Type B pancreatic cell (in vitro differentiated cells): ENCODE data around the gene OSMR. TPM values are rescaled to one million over a fixed set of nuclear protein-coding genes. Genes with fewer than 3 reads are reported as not detected.

ENCODE experiments used
- DNase-seq: peaks from one replicate; pipeline ENCODE4 v3.0.0; 2021; ENCODE audit warnings: mixed read lengths; ENCODE audit not compliant: unreplicated experiment; ENCODE audit errors: extremely low spot score
- H3K27ac Mint-ChIP-seq: 2 replicates; pipeline ENCODE4 v1.8.0; 2021; ENCODE audit warnings: mild to moderate bottlenecking, mixed read lengths
- H3K27me3 Mint-ChIP-seq: 2 replicates; pipeline ENCODE4 v1.8.0; 2021; ENCODE audit warnings: mixed read lengths
- H3K36me3 Mint-ChIP-seq: 2 replicates; pipeline ENCODE4 v1.8.0; 2021; ENCODE audit warnings: mixed read lengths
- H3K4me1 Mint-ChIP-seq: one replicate; pipeline ENCODE4 v1.8.0; 2021; ENCODE audit warnings: mixed read lengths; ENCODE audit not compliant: unreplicated experiment
- H3K4me3 Mint-ChIP-seq: 2 replicates; pipeline ENCODE4 v1.8.0; 2021; ENCODE audit warnings: mild to moderate bottlenecking, mixed read lengths
- H3K9me3 Mint-ChIP-seq: 2 replicates; pipeline ENCODE4 v1.8.0; 2021; ENCODE audit warnings: mixed read lengths
- long read RNA-seq: library from polyadenylated mRNA; unstranded; transcript quantifications from one replicate; pipeline ENCODE4 v2.0.0, GENCODE V29; 2020
- total RNA-seq: library from RNA; stranded (reverse); gene quantifications from 2 replicates; pipeline ENCODE4 v1.2.1, GENCODE V29; 2021; ENCODE audit warnings: low replicate concordance
- TF ChIP-seq, protein P1 (sequence below): fragments of 200-600 bp; sonication (generic); conservative IDR thresholded peaks from 2 replicates; pipeline ENCODE4 v1.5.0; 2021; ENCODE audit warnings: antibody characterized with exemption, mild to moderate bottlenecking

OSMR gene
- total RNA-seq = 1.3 and 1.6 TPM in 2 replicates
- long read RNA-seq, partial matches to known transcripts = 0 of 2 reads
- long read RNA-seq, other reads (novel, unspliced or antisense) = 2 of 2 reads

DNA sequence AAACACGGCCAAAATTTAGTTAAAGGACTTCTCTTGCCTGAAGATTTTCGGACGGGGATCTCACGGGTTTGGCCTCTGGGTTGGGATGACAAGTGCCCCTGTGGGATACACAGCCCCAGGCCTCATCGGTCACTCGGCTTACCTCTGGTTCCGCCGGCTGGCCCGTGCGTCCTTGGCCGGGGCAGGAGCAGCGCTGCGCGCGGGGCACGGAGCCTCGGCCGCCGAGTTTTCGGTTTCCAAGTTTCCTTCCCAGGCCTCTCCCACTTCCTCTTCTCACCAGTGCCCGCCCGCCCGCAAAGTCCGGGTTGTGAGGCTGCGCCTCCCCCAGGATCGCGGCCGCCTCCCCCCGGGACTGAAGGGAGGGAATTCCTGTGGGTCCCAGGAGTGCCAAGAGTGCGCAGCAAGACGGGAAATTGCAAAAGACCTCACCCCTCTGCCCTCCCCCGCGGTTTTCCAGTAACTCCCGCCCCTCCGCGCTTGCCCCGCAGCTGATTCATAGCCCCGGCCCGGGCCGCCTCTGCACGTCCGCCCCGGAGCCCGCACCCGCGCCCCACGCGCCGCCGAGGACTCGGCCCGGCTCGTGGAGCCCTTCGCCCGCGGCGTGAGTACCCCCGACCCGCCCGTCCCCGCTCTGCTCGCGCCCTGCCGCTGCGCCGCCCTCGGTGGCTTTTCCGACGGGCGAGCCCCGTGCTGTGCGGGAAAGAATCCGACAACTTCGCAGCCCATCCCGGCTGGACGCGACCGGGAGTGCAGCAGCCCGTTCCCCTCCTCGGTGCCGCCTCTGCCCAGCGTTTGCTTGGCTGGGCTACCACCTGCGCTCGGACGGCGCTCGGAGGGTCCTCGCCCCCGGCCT lies at the start of gene OSMR:
Gene OSMR, plus strand, starts transcription at position 487 of the 853 bp plus-strand sequence. CDS start 23,033 bp downstream, outside the sequence.
- no peak for DNase-seq
- Mint-ChIP-seq H3K27ac (peak within 1 kb of the TSS; percentile 57), H3K27me3 (peaks cover 65% of the 10 kb centered on the region)

DNA sequence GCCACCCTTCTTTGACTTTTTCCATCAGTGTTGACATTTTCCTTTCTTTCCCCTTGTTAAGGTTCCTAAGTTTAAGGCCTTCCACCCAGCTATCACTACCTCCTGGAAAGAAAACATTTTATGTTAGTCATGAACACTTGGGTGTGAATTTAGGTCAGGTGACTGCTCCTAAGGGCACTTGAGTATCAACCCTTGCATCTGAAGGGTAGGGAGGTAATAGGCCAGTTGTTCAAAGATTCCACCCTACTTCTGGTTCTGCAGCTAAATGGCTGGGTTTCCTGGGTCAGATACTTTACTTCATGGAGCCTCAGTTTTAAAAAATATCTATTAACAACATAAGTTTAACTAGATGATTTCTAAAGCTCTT lies 49.1 kb upstream of the OSMR start:
- Mint-ChIP-seq H3K27me3 (peaks cover 3% of the 10 kb centered on the region), H3K36me3 (no peaks in the 10 kb centered on the region), H3K9me3 (no peaks in the 10 kb centered on the region), H3K27ac (no peak overlapping the region), H3K4me3 (no peak overlapping the region), H3K4me1 (no peaks in the 10 kb centered on the region)
- TF ChIP-seq, protein P1, sequence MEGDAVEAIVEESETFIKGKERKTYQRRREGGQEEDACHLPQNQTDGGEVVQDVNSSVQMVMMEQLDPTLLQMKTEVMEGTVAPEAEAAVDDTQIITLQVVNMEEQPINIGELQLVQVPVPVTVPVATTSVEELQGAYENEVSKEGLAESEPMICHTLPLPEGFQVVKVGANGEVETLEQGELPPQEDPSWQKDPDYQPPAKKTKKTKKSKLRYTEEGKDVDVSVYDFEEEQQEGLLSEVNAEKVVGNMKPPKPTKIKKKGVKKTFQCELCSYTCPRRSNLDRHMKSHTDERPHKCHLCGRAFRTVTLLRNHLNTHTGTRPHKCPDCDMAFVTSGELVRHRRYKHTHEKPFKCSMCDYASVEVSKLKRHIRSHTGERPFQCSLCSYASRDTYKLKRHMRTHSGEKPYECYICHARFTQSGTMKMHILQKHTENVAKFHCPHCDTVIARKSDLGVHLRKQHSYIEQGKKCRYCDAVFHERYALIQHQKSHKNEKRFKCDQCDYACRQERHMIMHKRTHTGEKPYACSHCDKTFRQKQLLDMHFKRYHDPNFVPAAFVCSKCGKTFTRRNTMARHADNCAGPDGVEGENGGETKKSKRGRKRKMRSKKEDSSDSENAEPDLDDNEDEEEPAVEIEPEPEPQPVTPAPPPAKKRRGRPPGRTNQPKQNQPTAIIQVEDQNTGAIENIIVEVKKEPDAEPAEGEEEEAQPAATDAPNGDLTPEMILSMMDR = no peak
- no peak for DNase-seq

More for the DNA sequence above, at the start of gene OSMR:
- TF ChIP-seq, protein P1 = peak; percentile 36
- Mint-ChIP-seq H3K9me3 (peaks cover 3% of the 10 kb centered on the region), H3K4me3 (peak within 1 kb of the TSS; percentile 87), H3K36me3 (no peaks in the 10 kb centered on the region), H3K4me1 (peaks cover 4% of the 10 kb centered on the region)

DNA sequence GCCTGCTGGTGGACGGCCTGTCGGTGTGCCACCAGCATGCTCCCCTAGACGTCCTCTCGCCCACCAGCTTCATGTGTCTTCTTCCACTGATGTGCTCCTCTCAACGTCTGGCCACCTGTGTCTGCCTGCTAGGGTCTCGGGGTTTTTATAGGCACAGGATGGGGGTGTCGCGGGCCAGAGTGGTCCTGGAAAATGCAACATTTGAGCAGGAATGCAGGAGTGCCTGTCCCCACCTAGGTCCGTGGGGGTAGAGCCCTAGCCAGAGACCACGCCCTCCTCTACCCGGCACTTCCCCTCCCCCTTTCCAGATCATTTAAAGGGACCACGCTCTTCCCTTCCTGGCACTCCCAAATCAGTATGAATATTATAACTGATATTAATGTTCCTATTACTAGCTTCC lies 48.0 kb upstream of the OSMR start:
- no peak overlapping the region for H3K27ac Mint-ChIP-seq
- H3K4me1 Mint-ChIP-seq = no peaks in the 10 kb centered on the region

DNA sequence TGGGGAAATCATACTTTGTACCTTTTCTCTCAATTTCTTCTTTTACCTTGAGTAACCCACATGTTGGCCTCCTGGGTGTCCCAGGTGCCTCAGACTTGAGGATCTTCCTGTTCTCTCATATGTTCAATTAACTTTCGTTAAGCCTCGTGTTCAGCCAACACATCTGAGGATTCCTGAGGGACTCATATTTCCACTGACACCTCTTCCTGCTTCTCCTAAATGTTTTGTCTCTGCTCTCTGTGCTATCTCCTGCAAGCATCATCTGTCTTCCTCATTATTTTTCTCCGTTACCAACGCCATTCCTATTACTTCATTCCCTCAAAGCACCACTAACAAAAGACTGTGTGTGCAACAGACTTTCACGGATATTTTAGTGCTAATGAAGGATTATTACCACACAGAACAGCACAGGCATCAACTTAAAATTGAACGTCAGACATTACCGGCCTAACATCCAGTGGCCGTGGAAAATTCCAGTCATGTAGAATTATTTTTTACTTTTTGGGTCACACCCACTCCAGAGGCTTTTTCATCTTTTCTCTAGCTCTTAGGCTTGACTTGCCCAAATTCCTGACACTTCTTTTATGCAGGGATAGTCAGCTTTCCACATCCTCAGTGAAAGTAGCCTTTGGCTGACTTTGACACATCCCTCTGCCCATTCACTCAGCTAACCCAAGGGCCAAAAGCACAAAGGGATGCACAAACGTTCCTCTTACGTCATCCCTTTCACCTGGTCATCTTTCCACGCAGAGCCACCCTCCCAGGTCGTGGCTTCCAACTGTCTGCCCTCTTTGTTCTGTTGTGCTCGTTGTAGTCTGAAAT lies 46.0 kb upstream of the OSMR start:
- no peaks in the 10 kb centered on the region for H3K4me1 Mint-ChIP-seq
- H3K9me3 Mint-ChIP-seq = no peaks in the 10 kb centered on the region
- no peak for DNase-seq
- no peaks in the 10 kb centered on the region for H3K36me3 Mint-ChIP-seq
- TF ChIP-seq, protein P1 = no peak
- no peak overlapping the region for H3K27ac Mint-ChIP-seq
- no peaks in the 10 kb centered on the region for H3K27me3 Mint-ChIP-seq
- H3K4me3 Mint-ChIP-seq = no peak overlapping the region

More for the DNA sequence above, 48.0 kb upstream of the OSMR start:
- TF ChIP-seq, protein P1 = no peak
- H3K4me3 Mint-ChIP-seq = no peak overlapping the region
- no peaks in the 10 kb centered on the region for H3K9me3 Mint-ChIP-seq
- DNase-seq = no peak
- peaks cover 3% of the 10 kb centered on the region for H3K27me3 Mint-ChIP-seq
- H3K36me3 Mint-ChIP-seq = no peaks in the 10 kb centered on the region

DNA sequence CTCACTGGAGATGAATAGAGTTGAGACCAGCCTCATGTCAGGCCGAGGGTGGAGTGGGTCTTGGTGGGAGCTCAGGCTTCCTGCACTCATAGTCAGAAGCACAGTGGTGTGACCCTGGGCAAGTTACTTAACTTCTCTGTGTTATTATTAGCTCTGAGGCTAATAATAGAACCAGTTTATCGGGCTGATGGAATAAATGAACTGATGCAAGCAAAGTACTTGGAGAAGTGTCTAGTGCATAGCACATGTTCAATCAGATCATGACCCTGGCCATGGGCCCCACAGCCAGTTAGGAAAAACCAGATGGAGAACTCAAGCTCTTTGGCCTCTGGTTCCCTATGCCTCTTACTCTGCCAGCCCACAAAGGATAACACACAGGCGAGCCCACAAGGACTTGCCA lies 45.3 kb upstream of the OSMR start:
- no peak overlapping the region for H3K4me3 Mint-ChIP-seq
- no peaks in the 10 kb centered on the region for H3K4me1 Mint-ChIP-seq
- H3K27me3 Mint-ChIP-seq = no peaks in the 10 kb centered on the region
- H3K27ac Mint-ChIP-seq = no peak overlapping the region
- H3K36me3 Mint-ChIP-seq = no peaks in the 10 kb centered on the region
- TF ChIP-seq, protein P1 = no peak
- no peak for DNase-seq
- H3K9me3 Mint-ChIP-seq = no peaks in the 10 kb centered on the region
